ENCODE results near the gene KLHL36.

DNA sequence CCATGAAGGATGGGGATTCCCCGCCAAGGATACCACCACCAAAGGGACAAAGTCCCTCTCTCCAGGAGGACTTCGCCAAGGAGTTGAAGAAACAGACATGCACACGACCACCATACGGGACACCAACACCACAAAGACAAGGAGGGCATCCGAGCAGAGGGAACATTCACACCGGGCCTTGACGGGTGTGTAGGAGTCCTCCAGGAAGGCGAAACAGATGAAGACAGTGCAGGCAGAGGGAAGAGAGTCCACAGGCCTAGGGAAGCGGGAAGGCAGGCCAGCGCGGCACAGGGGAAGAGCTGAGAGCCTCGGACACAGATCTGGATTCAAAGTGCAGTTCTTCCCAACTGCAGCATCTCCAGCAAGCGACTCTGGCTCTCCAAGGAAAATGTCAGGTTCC, 41.2 kb upstream of the KLHL36 start:
- TF ChIP-seq EP300 (IDR thresholded peaks at IDR 0.05) (no peak), POLR2A (IDR thresholded peaks at IDR 0.05) (no peak), POLR2AphosphoS5 (IDR thresholded peaks at IDR 0.05) (no peak)
- TF ChIP-seq, protein P1, sequence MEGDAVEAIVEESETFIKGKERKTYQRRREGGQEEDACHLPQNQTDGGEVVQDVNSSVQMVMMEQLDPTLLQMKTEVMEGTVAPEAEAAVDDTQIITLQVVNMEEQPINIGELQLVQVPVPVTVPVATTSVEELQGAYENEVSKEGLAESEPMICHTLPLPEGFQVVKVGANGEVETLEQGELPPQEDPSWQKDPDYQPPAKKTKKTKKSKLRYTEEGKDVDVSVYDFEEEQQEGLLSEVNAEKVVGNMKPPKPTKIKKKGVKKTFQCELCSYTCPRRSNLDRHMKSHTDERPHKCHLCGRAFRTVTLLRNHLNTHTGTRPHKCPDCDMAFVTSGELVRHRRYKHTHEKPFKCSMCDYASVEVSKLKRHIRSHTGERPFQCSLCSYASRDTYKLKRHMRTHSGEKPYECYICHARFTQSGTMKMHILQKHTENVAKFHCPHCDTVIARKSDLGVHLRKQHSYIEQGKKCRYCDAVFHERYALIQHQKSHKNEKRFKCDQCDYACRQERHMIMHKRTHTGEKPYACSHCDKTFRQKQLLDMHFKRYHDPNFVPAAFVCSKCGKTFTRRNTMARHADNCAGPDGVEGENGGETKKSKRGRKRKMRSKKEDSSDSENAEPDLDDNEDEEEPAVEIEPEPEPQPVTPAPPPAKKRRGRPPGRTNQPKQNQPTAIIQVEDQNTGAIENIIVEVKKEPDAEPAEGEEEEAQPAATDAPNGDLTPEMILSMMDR (IDR thresholded peaks at IDR 0.05): no peak

Data from upper lobe of left lung (tissue), 4 donors.